Fibroblast of lung (primary cell): ENCODE measurements around the gene GJD3.

Experiments
- CTCF ChIP-seq, 2 donors: IDR thresholded peaks in 1 of 2; conservative IDR thresholded peaks in 1 of 2; 1 replicate in 1 of 2; 2 replicates in 1 of 2; pipeline ENCODE4 v1.5.1; 2011 to 2012; ENCODE audit warnings: low read length in 2 of 2, control low read depth in 1 of 2, inconsistent platforms in 1 of 2, low read depth in 1 of 2, mild to moderate bottlenecking in 1 of 2
- EZH2 ChIP-seq: IDR thresholded peaks from 2 replicates; pipeline ENCODE4 v1.5.1; 2012; ENCODE audit warnings: low read length, control low read depth, mild to moderate bottlenecking; ENCODE audit errors: missing control alignments

GRCh38 chr17:40355804-40356758 is 8.5 kb downstream of the GJD3 start:
- TF ChIP-seq EZH2 (no peak), CTCF (conservative IDR thresholded peaks at IDR 0.05 in 1 of 2, IDR thresholded peaks at IDR 0.05 in 1 of 2; ENCODE audit: low read depth in 1 of 2, low read length in 2 of 2) (no peak)
